Measurements from ENCODE around the gene TTC9.
A peak's percentile ranks its signal among the peaks of the same experiment; 100 is the strongest.

The TTC9 gene

DNA sequence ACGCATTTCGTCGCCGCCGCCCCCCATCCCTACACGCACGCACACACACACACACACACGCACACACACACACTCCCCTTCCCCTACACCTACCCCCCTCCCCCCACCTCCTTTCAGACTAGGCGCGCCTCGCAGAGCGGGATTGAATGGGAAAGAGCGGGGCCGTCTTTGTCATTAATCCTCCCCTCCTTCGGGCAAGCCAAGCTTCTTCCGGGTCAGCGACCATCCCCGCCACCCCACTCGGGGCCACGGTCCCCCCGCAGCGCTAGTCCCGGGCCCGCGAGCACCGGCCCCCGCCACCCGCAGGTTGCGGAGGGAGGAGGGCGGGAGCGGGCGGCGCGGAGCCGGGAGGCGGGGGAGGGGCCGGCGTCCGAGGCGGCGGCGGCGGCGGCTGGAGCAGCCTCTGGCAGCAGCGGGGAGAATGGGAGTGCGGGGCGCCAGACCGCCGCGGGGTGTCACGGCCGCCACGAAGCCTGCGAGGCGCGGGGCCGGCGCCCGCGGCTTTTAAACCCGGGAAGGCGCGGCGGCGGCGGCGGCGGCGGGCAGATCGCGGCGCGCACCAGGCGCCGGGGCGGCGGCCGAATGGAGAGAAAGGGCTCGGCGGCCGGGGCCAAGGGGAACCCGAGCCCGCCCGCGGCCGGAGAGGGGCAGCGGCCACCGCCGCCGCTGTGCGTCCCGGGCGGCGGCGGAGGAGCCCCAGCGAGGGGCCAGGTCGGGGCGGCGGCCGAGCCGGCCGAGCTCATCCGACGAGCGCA lies at the start of gene TTC9:
Gene TTC9 (plus strand): TSS at position 369 of the 755 bp plus-strand sequence. CDS start 214 bp downstream, at position 583.
- peak; percentile 24 for DNase-seq (ENCODE audit: low spot score)

DNA sequence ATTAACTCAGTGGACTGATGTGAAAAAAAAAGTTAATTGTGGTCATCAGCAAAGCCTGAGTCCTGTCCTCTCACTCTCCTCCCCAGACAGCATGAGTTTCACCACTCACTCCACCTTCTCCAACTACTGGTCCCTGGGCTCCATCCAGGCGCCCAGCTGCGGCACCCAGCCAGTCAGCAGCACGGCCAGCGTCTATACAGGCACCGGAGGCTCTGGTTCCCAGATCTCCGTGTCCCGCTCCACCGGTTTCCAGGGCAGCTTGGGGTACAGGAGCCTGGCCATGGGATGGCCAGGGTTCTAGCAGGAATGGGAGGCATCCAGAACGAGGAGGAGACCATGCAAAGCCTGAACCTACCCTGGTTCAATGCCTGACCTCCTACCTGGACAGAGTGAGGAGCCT lies 47.3 kb upstream of the TTC9 start:
- DNase-seq (ENCODE audit: low spot score) = no peak

DNA sequence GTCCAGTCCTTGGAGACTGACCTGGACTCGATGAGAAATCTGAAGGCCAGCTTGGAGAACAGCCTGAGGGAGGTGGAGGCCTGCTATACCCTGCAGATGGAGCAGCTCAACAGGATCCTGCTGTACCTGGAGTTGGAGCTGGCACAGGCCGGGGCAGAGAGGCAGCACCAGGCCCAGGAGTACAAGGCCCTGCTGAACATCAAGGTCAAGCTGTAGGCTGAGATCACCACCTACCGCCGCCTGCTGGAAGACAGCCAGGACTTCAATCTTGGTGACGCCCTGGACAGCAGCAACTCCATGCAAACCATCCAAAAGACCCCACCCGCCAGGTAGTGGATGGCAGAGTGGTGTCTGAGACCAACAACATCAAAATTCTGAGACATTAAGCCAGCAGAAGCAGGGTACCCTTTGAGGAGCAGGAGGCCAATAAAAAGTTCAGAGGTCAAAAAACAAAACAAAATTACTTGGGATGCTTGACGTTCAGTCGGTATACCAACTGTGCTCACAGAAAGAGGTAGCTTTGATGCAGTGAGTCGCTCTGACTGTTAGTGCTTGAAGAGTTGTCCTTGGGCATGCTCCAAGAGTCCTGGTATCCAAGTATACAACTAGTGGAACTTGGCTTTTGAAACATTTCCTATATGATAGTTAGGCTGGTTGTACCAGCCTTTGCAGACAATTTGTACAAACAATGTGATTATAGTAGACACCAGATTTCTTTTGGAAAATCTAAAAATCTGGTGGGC lies 46.1 kb upstream of the TTC9 start:
- no peak for DNase-seq (ENCODE audit: low spot score)

DNA sequence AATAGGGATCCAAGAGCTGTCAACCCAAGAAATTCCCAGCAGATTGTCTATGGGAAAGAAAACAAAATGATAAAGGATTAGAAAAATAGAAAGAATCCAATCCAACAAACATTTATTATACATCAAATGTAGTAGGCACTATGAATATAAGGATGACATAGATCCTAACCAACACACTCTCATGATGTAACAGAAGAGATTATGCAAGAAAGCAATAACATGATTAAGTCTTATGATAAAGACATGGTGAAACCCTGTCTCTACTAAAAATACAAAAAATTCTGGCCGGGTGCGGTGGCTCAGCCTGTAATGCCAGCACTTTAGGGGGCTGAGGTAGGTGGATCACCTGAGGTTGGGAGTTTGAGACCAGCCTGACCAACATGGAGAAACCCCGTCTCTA lies 44.0 kb upstream of the TTC9 start:
- no peak for DNase-seq (ENCODE audit: low spot score)

DNA sequence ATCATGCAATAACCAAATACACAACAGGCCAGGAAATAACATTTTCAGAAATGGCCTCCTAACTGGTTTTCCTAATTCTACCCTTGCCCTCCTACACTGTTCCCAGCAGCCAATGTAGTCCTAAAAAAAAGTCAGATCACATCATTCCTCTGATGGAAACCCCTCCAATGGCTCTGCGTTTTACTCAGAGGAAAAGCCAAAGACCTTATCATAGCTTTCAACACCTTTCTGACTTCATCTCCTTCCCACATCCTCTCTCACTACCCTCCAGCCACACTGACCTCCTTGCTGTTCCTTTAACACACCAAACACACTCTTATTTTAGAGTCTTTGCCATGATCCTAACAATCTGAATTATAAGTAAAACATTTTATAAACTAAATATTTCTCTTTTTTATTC lies 42.4 kb upstream of the TTC9 start:
- DNase-seq (ENCODE audit: low spot score) = no peak

DNA sequence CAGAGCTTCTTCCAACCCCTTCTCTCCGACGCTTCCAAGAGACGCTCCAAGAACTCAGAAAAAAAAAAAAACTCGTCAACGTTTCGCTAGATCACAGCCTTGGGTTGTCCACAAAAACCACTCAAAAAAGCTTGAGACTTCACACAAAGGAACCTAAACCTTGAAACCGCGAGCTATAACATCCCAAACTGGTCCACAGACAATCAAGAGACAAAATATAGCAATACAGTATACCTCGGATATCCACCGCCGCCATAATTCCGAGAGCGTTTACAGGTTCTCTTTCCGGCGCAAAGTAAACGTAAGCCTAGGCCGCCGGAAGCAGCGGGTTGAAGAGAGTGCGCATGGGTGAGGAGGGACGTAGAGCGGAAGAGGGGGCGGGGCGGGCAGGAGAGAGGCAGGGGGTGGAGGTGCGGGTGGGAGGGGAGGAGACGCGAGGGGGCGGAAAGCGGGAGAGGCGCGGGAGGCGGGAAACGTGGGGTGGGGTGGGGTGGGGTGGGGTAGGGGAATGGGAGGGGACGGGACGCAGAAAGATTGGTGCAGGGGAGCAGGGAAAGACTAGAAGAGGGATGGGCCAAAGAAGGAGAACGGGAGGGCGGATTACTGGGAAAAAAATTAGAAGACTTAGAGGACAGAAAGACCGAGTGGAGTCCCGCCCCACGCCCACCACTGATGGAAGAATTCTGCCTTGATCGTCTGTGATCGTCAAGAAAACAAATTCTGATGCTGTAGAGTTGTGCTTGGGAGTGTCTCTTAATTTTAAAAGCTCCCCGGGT lies 41.1 kb upstream of the TTC9 start, which contains the start of gene MED6:
Gene MED6 (minus strand): TSS at position 274 of the 776 bp plus-strand sequence. CDS start 18 bp downstream, at position 256.
- DNase-seq (ENCODE audit: low spot score) = peak; percentile 89

DNA sequence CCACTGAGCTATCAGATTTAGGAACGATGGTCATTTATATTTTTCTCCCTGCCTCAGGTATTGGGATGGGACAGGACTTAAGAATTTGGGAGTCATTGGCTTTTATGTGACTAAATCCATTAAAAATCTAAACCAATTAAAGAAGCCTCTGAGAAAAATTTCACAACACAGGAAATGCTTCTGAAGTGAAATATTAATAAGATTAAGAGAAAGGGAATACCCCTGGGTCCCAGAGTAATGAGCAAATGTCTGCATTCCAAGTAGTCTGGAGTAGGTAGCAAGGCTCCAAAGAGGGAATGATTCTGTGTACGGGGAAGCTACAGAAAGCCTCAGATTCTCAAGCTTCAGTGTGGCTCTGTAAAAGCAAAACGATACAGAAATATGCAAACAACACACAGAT lies 40.6 kb upstream of the TTC9 start:
- DNase-seq (ENCODE audit: low spot score) = no peak

DNA sequence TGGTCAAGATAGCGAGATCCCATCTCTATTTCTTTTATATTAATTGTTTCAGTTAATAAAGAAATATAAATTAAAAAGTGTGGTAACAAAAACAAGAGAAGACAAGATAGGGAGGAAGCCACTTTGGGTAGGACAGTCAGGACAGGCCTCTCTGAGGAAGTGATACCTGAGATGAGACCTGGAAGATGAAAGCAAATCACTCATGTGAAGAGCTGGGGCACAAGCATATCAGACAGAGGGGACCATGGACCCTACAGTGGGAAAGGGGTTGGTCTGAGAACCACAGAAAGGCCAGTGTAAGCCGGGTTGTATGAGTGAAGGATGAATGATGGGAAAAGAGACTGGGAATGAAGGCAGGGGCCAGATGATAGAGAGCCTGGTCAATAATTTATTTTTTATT lies 39.5 kb upstream of the TTC9 start:
- DNase-seq (ENCODE audit: low spot score) = no peak

DNA sequence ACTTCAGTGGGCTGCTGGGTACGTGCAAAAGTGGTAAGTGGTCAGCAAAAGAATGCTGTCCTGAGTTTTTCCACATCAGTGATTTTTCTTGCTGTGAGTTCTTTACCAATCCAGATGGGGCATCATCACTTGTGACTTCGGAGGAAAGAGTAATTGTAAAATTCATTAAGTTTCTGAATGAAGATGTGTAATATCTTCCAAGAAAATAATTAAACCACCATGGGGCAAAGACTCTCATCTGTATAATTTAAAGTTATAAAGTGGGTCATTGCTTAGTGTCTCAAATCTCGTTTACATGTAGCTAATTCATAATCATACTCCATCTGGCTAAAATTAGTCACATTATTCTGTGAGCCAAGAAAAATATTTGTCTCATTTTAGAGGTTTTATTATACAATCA lies 30.5 kb upstream of the TTC9 start:
- no peak for DNase-seq (ENCODE audit: low spot score)

DNA sequence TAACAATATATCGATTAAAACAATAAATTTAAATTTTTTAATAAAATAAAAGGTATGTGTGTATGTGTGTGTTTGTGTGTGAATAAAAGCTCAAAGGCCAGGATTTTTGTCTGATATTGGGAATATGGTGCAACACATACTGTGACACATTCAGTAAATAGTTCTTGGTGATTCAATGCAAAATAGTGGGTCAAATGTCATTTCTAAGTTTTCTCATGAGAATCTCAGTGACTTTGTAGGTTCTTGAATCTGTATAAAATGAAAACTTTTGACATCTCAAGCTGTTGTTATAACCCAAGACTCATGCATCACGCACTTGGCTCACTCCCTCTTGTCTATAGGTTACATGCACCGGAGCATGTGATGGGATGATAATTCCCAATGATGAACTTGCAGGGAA lies 25.1 kb upstream of the TTC9 start:
- DNase-seq (ENCODE audit: low spot score) = no peak

DNA sequence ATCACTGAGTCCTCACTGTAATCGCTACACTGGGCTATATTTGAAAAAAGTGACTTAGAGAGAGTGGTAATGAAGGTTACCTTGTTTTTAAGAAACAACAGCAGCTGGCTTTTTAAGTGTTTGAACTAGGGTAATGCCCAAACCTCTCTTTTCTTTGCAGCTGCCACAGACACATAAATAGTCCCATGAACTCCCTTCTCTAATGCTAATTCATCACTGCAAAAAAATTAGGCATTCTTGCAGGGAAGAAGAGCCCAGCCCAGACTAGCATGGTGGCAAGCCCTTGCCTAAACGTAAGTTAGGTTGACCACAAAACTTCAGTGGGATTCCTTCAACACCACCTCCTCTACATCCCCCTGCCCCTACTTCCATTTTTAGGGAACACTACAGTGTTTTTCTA lies 23.4 kb upstream of the TTC9 start:
- no peak for DNase-seq (ENCODE audit: low spot score)

DNA sequence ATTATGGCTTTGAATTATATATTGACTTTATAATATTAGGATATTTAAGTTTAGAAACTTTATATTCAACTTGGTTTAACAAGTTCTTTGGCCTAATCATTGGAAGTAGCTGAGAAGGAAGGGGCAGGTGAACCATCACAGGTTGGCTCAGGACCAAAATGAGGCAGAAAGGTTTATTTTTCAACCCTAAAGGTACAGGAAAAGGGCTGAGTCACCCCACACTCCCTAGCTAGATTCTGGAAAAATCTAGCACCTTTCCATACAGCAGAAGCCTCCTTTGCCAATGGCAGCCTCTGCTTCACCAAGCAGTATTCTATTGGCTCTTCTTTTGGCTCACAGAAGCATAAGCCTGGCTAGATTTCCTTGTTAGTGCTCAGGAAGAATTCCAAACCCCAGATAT lies 22.0 kb upstream of the TTC9 start:
- no peak for DNase-seq (ENCODE audit: low spot score)

DNA sequence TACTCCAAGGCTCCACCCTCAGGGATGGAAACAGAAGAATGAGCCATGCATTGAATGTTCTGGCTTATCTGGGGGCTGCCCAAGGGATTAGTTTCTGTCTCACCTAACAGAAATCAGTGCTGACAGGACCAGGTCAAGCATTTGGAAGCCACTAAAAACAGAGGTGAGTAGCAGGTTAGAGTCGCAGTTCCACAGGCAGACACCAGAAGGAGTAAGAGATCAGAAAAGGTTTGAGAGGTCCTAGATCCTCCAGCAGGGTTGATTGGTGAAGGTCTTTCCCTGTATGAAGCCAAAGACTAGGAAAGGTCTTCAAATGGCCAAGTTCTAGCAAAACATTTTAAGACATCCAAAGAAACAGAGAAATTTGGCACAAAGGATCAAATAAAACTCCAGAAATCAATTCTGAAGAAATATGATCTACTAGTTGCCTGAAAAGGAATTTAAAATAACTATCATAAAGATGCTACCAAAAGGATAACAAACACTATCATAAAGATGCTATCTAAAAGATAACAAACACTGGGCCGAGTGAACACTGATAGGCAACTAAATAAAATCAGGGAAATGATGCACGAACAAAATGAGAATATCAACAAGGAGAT lies 19.5 kb upstream of the TTC9 start:
- DNase-seq (ENCODE audit: low spot score) = peak; percentile 16

DNA sequence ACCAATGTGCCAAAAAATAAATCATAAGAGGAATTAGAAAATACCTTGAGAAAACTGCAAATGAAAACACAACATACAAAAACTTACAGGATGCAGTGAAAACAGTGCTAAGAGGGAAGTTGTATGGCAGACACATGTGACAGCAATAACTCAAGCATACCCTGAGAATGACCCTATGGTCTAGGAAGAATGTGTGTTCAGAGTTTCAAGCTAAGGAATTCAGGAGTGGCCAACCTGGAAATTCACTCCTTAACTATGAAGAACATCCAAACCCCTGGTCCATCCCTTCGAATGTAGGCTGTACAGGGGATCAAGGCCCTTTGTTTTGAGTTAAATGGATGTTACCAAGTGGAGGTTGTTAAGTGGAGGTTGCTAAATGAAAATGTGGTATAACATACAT lies 16.7 kb upstream of the TTC9 start:
- no peak for DNase-seq (ENCODE audit: low spot score)

DNA sequence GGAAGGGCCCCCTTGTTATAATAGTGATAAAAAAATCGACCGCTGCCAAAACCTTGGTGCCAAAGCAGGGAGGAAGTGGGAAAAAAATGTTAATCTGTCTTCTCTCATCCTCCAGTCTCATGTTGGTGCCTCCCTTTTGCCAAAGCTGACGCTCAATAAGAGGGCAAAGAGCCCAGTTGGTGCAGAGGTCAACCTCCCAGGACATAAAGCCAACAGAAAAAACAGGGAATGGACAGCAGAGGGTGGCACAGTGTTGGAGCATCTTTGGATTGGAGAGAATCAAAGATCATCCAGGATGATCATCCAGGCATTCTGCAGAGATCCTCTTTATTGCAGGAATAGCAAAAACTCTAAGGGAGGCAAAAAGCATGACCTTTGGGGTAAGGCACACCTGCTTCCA lies 9.8 kb upstream of the TTC9 start:
- DNase-seq (ENCODE audit: low spot score) = no peak

DNA sequence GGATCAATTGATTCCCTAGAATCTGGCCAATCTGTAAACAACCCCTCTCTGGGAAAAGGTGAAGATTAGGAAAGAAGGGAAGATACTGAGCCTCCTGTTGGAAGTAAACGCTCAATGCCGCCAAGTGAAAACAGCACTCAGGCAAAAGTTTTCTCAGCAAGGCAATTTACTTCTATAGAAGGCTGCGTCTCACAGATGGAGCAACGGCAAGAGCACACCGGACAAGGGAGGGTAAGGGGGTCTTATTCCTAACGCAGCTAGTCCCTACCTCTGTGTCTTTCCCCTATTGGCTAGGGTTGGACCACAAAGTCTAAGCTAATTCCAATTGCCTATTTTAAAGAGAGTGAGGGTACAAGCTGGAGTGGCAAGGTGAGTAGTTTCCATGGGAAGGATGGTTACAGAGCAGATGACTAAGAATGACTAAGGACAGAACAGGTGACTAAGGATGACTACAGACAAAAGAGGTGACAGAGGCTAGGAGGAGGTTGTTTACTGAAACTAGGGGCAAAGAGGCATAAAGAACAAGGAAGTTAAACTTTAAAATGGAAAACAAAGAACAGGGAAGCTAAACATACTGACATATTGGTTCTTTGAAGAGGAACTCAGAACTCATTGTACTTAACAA lies 5.6 kb upstream of the TTC9 start:
- DNase-seq (ENCODE audit: low spot score) = no peak

DNA sequence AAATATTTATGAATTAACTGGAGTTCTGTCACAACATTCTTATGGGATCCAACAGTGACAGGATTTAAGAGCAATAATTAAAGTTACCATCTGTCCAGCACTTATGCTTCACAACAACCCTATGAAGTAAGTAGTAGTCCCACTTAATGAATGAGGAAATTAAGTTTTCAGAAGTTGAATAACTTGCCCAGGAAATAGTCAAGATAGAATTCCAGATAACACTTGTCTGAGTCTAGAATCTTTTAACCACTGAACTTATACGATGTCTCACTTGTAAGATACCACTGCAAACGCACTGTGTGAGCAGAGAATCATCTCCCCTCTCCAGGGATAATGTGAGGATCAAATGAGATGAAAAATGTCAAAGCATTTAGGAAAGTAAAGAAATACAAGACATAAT lies 3.3 kb upstream of the TTC9 start:
- no peak for DNase-seq (ENCODE audit: low spot score)

DNA sequence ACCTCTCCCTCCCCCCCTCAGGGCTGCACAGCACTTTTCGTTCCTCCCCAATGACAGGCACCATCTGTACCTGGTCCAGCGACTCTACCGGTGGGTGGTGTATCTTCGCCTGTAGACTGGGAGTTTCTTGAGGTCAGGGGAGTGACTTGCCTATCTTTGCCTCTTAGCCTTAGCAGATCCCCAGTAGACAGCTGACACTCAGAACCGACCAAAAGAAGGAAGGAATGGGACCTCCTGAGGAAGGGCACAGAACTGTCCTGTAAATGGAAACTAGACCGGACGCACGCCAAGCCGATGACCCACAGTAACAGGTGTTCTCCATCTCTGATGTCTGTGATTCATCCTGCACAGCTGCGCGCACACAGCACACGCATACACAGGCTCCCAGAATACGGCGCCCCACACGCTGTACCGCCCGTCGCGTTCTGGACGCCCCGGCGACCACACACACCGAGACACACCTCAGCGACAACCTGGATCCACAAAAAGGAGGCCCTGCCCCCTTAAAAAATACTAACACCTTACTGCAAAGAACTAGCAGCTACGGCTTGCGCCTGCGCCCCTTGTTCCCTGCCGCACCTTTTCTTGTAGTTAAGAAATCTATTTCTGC lies 673 bp upstream of the TTC9 start:
- DNase-seq (ENCODE audit: low spot score) = peak; percentile 21

DNA sequence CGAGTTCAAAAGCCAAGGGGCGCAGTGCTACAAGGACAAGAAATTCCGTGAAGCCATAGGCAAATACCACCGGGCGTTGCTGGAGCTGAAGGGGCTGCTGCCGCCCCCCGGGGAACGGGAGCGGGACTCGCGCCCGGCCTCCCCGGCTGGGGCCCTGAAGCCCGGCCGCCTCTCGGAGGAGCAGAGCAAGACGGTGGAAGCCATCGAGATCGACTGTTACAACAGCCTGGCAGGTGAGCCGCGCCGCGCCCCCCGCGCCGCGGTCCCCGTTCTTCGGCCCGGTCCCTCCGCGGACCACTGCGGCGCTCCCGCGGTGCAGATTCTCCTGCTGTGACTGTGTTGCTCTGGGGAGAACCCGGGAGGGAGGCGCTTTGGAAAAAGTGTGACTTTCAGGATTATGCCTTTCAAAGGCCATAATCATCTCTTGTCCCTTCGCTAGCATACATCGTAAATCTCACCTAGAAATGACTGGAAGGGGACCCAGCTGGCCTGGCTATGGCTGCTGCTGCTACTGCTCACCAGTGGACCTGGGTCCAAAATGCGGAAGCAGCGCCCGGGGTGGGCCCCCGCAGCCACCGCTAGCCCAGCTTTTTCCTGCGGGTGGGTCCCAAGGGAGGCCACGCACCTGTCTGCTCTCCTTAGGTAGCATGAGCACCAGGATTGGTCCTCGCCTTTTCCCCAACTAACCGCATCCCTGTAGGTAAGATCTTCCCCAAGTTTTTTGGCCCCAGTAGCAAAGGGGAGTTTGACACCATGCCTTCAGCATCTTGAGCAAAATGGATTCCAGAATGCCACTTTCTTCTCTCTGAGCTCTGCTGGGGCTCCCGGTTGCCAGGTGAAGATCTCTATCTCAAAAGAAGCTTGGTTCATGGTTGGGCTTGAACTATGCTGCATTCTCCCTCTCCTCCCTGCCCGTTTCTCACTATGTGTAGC lies 853 bp downstream of the TTC9 start:
- no peak for DNase-seq (ENCODE audit: low spot score)

DNA sequence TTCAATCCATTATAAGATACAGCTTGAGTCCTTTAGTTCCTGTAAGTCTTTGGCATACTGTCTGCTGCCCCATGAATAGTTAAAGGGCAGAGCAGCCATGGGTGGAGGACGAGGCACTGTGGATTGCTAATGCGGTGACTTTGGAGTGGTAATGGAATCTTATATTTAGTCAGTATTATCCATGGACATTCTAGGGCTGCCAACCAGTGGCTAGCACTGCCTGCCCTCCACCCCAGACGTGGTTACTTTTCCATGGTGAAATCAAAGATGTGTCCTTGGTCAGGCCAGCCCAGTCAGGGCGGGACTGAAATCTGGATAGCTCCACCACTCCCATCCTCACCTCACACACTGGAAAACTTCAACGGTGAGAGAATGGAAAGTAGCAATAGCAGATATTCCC lies 2.3 kb downstream of the TTC9 start:
- no peak for DNase-seq (ENCODE audit: low spot score)

Measured in hepatic stellate cell (primary cell).